Measurements from ENCODE around the gene RIPK4.

RIPK4 gene

GRCh38 chr21:41808846-41809245, 42.0 kb upstream of the RIPK4 start:
- no peak for TF ChIP-seq CTCF (conservative IDR thresholded peaks at IDR 0.05; ENCODE audit: low read depth, low read length)

GRCh38 chr21:41808094-41808493, 41.2 kb upstream of the RIPK4 start:
- no peak for TF ChIP-seq CTCF (conservative IDR thresholded peaks at IDR 0.05; ENCODE audit: low read depth, low read length)
- no peak overlapping the region for H3K4me3 ChIP-seq (ENCODE audit: low read depth, low read length)
- DNase-seq (ENCODE audit: low read depth), result no peak

More at GRCh38 chr21:41808846-41809245, 42.0 kb upstream of the RIPK4 start:
- H3K4me3 ChIP-seq (ENCODE audit: low read depth, low read length), result no peak overlapping the region
- DNase-seq (ENCODE audit: low read depth), result no peak

- no peak for TF ChIP-seq CTCF (conservative IDR thresholded peaks at IDR 0.05; ENCODE audit: low read depth, low read length)
Observed at GRCh38 chr21:41806773-41807172, 39.9 kb upstream of the RIPK4 start.

GRCh38 chr21:41805643-41806042, 38.8 kb upstream of the RIPK4 start:
- TF ChIP-seq CTCF (conservative IDR thresholded peaks at IDR 0.05; ENCODE audit: low read depth, low read length), result no peak
- DNase-seq (ENCODE audit: low read depth), result no peak
- no peak overlapping the region for H3K4me3 ChIP-seq (ENCODE audit: low read depth, low read length)

More at GRCh38 chr21:41806773-41807172, 39.9 kb upstream of the RIPK4 start:
- H3K4me3 ChIP-seq (ENCODE audit: low read depth, low read length), result no peak overlapping the region
- DNase-seq (ENCODE audit: low read depth), result no peak

GRCh38 chr21:41805038-41805437, 38.2 kb upstream of the RIPK4 start:
- no peak for TF ChIP-seq CTCF (conservative IDR thresholded peaks at IDR 0.05; ENCODE audit: low read depth, low read length)
- no peak for DNase-seq (ENCODE audit: low read depth)
- H3K4me3 ChIP-seq (ENCODE audit: low read depth, low read length), result no peak overlapping the region

- H3K4me3 ChIP-seq (ENCODE audit: low read depth, low read length), result no peak overlapping the region
- no peak for TF ChIP-seq CTCF (conservative IDR thresholded peaks at IDR 0.05; ENCODE audit: low read depth, low read length)
- DNase-seq (ENCODE audit: low read depth), result no peak
Observed at GRCh38 chr21:41804381-41804780, 37.5 kb upstream of the RIPK4 start.

DNA sequence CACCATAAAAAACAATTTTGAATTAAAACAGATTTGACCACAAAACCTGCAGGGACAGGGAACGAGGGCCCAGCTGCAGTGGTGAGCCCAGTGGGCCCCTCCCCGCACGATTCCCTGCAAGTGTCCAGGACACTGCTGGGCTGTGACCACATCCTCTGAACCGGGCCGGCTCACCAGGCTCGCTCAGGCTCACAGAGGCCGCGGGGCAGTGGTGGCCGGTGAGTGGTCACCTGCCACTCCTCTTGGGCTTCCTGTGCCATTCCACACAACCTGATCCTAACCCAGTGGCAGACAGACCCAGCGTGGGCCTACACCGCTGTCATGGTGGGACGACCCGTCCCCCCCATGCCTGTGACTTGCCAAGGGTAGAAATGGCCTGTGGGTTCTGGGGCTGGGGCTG, 36.5 kb upstream of the RIPK4 start:
- no peak overlapping the region for H3K4me3 ChIP-seq (ENCODE audit: low read depth, low read length)
- DNase-seq (ENCODE audit: low read depth), result no peak
- no peak for TF ChIP-seq CTCF (conservative IDR thresholded peaks at IDR 0.05; ENCODE audit: low read depth, low read length)

Measured in choroid plexus epithelial cell (primary cell).